Placental epithelial cell (primary cell): ENCODE measurements around the gene WWOX. TPM values are rescaled to one million over a fixed set of nuclear protein-coding genes. Genes with fewer than 3 reads are reported as not detected.

Experiments used
- small RNA-seq: library from RNA; depleted of rRNA; stranded (forward); fragments of <200 nt; gene quantifications from one replicate; pipeline ENCODE3, GENCODE V24; 2012
- total RNA-seq: library from RNA; depleted of rRNA; stranded (reverse); fragments of >200 nt; gene quantifications from 2 replicates; pipeline ENCODE4 v1.2.3, GENCODE V29; 2012

Gene WWOX
- total RNA-seq, result 12.9 and 14.5 TPM in 2 replicates

GRCh38 chr16:78099271-78100111, at the start of gene WWOX:
Gene WWOX, plus strand, starts transcription at chr16:78099654.

Small RNA genes lying within 50 kb of the gene (small RNA-seq; reads per million reads assigned to genes)
- gene AC027279.3, result not detected

Other genes with a start within 250 kb of the WWOX start
- gene CLEC3A, start 77.1 kb upstream of the WWOX start, total RNA-seq, result not detected in 2 replicates